GM12875 (cell line): ENCODE results near the gene MMS22L.

ENCODE experiments used
- H3K4me3 ChIP-seq: one replicate; pipeline ENCODE4 v1.5.1; 2011; ENCODE audit warnings: low read depth, low read length, control low read depth
- CTCF ChIP-seq: IDR thresholded peaks from 2 replicates; pipeline ENCODE4 v1.5.1; 2011; ENCODE audit warnings: low read depth, mild to moderate bottlenecking, control low read depth, inconsistent platforms, low read length, moderate library complexity, borderline replicate concordance; ENCODE audit not compliant: insufficient read depth

The MMS22L gene

GRCh38 chr6:97214671-97215070, 68.3 kb downstream of the MMS22L start:
- TF ChIP-seq CTCF: no peak
- no peak overlapping the region for H3K4me3 ChIP-seq

- TF ChIP-seq CTCF: no peak
- H3K4me3 ChIP-seq: no peak overlapping the region
Observed at GRCh38 chr6:97207383-97207782, 75.6 kb downstream of the MMS22L start.

- H3K4me3 ChIP-seq: no peak overlapping the region
Observed at GRCh38 chr6:97205966-97206365, 77.0 kb downstream of the MMS22L start.

GRCh38 chr6:97203343-97203742, 79.7 kb downstream of the MMS22L start:
- no peak for TF ChIP-seq CTCF
- H3K4me3 ChIP-seq: no peak overlapping the region

More at GRCh38 chr6:97205966-97206365, 77.0 kb downstream of the MMS22L start:
- no peak for TF ChIP-seq CTCF

GRCh38 chr6:97198046-97198565, 84.9 kb downstream of the MMS22L start:
- H3K4me3 ChIP-seq: no peak overlapping the region
- no peak for TF ChIP-seq CTCF

- TF ChIP-seq CTCF: no peak
Observed at GRCh38 chr6:97195117-97195516, 87.9 kb downstream of the MMS22L start.

GRCh38 chr6:97189767-97190166, 93.2 kb downstream of the MMS22L start:
- H3K4me3 ChIP-seq: no peak overlapping the region
- TF ChIP-seq CTCF: no peak

More at GRCh38 chr6:97195117-97195516, 87.9 kb downstream of the MMS22L start:
- H3K4me3 ChIP-seq: no peak overlapping the region
